Measurements from ENCODE around the gene ALX4.

ALX4 gene

GRCh38 chr11:44313761-44314489 is 4.0 kb upstream of the ALX4 start:
- DNase-seq: no peak

GRCh38 chr11:44312876-44313275 is 2.9 kb upstream of the ALX4 start:
- DNase-seq: no peak

DNA sequence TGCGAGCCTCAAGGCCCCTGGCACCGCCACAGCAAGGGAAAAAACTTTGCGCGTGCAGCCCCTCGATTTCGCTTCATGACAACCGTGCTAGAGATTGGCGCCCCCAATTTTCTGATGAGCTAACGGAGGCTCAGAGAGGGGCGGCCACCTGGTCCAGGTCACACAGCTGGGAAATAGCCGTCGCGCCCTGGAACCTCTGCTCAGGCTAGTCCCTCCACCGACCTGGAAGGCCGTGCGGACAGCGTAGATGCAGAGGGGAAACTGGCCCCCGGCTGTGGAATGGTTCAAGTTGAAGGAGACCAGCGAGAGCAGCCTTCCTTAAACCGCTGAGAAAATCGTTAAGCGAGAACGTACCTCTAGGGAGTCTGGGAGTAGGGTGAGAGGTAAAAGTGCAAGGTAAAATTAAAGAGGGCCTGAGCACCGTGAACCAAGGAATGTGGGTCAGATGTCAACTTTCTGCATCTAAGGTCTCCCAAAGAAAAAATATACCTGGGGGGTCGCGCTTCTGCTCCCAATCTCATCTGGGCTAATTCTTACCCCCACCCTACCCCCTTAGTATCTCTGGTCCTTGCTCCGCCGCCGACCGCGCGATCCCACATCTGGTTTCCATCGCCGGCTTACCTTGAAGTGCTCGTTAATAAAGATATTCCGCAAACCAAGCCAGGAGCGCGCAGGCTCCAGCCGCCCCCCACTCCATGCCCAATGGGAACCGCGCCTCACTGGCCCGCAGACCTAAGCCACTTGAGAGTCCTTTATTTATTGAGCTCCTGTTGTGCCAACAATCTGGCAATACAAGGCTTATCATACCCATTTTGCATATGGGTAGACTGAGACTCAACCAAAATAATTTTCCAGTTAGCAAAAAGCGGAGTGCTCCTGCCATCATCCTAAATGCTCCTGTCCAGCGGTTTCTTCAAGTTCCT is 1.7 kb upstream of the ALX4 start:
- DNase-seq: no peak

- no peak for DNase-seq
Measured at GRCh38 chr11:44310463-44311272, 729 bp upstream of the ALX4 start.

DNA sequence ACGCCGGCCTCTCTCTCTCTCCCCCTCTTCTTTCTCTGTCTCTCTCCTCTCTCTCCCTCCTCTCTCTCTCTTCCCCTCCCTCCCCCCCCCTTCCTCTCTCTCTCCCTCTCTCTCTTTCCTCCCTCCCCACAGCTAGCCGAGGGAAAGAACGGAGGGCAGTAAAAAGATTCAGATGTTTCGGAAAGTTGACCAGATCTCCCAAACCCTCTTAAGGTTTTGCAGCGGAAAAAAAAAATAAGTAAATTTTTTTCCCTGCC is 195 bp upstream of the ALX4 start:
- DNase-seq: no peak

- no peak for DNase-seq
Measured at GRCh38 chr11:44308923-44309477, 939 bp downstream of the ALX4 start.

DNA sequence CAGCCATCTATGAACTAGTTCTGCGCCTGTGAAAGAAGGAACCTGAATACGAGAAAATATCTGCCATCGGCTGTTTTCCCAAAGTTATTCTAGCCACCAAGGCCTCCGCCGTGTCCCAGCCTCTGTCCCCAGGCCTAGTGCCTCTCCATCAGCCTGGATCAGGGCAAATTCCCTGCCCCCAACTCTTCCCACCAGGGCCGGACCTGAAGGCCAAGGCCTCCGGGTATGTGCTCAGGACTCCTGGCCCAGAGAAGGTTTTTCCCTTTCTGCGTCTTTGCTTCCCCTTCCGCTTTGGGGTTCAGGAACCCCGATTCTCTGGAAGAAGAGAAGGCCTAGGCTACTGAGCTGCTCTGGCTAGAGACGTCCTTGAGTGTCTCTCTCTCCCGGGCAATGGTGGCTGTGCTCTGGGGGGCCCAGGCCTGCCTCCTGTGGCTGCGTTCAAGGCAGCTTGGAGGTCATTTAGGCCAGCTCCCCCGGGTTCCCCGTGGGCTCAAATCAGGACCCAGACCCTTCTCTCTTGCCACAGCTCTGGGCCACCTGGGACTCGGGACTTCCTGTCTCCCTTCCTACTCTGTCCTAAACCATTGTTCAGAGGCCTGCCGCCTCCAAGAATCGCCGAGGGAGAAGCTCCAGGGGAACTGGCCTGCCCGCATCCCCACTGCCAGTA is 1.6 kb downstream of the ALX4 start:
- no peak for DNase-seq

GRCh38 chr11:44307340-44308099 is 2.4 kb downstream of the ALX4 start:
- DNase-seq: no peak

GRCh38 chr11:44306918-44307244 is 3.1 kb downstream of the ALX4 start:
- DNase-seq: no peak

- DNase-seq: no peak
Measured at GRCh38 chr11:44306052-44306917, 3.7 kb downstream of the ALX4 start.

DNA sequence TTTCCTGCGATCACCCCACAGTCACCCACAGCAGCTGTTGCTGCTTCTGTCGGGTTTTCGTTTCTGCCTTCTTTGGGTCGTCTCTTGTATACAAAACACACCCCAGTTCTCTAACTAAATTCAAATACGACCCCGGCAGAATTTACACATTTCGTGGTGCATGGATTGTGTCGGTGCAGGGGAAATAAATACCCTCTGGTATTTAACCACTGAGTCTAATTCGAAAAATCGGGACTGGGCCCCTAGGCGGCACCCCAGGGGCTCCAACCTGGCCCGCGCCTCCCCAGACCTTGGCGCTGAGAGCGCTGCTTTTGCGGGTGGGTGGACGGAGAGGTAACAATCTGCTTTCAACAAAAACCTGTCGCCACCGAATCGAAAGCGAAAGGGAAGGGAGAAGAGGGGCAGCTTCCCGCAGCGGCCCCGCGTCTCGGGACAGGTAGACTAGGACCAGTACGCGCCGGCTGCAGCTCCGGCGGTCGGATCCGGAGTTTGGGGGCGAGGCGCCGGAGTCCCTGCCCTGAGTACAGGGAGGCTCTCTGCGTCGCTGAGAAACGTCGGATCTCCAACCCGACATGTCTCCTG is 4.4 kb downstream of the ALX4 start:
- no peak for DNase-seq

- DNase-seq: no peak
Measured at GRCh38 chr11:44305026-44305469, 4.9 kb downstream of the ALX4 start.

DNA sequence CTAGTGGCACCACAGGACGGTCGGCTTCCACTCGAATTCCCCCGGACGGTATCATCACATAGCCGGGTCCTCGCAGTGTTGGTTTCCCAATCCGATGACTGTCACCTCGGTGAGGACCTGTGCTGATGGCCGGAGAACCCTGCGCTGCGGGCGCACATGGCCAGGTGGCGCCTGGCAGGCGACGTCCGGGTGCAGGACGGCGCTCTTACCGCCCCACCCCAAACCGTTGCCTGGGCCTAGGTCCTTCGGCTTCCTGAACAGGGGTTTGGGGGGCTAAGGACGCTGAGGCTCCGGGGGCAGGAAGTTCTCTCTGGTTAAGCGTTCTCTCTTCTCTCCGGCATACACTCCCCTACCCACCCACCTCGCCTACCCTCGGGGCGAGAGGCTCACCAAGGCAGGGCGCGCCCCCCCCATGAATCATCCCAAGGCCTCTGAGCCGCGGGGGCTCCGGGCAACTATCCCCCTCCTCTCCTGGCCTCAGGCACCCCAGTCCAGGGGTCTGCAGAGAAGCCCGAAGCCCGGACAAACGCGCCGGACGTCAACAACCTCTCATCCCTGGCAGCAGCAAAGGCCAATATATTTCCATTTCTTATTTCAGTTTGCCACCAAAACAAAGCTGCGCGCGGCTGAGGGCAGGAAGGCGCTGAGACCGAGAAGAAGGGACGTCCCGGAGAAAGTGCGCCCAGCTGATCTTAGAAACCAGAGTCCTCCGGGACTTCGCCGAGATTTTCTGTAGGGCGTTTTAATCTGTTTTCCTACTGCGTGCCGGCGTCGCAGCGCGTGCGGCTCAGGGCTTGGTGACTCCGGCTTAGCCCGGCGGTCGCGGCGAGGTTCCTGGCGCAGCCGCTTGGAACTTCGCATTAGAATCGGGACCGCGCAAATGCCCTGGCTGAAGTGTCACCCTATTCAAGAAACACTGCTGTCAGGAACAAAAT is 5.6 kb downstream of the ALX4 start:
- DNase-seq: no peak

GRCh38 chr11:44303401-44303938 is 6.5 kb downstream of the ALX4 start:
- no peak for DNase-seq

GRCh38 chr11:44301564-44302271 is 8.2 kb downstream of the ALX4 start:
- DNase-seq: no peak

DNA sequence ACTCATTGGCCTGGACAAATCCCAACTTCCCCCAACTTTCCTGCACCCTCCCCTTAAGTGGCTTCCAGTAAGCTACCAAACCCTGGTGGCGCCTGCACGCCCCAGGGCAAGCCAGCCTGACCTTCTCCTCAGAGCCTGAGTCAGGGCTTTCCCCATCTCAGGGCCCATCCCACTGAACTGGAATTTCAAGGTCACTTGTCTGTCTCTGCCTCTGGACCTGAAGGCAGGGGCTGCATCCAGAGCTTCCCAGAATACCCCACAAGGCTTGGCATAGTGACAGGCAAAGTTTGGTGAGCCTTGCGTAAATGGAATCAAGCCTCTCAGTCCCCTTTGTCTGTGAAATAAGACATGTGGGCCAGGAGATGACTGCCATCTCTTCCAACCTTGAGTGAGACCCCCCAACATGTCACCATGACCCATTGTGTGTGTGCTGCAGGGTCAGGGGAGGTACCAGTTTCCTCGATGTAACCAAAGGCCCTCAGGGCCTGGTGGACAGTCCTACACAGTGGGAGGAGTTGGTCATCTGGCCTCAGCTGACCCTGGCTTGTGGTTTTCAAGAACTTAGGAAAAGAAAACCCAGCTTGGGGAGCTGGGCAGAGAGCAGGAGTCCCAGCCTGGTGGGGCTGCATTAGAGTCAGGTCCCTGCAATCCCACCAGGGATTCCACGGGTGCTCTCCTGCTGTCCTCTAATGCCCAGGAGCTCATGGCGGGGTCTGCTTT is 8.9 kb downstream of the ALX4 start:
- DNase-seq: no peak

DNA sequence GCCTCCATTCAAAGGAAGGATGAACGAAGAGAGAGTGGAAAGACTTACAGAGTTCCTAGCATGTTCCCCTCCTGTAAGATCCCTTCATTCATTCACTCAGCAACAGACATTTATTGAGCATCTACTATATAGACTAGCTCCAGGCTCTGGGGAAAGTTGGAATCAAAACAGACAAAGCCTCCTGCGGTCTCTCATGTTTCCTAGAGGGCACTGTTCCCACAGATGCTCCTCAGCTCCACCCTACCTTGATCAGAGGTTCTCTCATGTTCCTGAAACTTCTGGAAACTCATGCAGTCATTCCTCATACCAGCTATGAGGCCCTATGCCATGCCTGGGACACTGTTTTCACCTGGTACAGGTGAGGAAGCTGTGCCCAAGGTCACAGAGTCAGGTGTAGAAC is 11.1 kb downstream of the ALX4 start:
- no peak for DNase-seq

GRCh38 chr11:44290208-44290607 is 19.7 kb downstream of the ALX4 start:
- DNase-seq: no peak

All from activated naive CD4-positive, alpha-beta T cell (primary cell).